ENCODE measurements around the gene DPH1.

DPH1 gene

DNA sequence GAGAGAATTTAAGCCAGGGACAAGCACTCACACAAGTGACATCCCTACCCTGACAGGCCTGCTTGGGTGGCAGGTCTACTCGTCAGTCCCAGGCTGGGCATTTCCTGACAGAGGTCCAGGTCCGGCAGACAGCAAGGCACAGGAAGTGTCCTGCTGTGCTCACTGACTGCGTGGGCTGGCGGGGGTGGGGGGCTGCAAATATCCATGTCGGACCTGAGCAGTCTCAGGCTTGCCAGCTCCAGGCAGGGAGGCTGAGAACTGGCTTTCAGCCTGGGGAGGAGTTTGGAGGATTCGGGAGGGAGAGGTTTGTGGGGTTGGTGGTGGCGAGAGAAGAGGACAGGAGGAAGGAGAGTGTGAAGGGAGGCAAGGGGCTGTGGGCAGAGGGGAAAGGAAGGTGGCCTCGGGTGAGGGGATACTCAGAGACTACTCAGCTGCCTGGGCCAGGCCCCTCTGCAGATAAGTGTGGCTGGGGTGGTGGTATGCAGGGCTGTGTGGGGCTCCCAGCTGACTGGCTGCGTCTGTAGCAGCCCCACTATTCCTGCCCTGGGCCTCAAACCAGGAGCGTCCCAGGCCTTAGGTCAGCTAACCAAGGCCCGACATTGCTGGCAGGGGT is 32.7 kb downstream of the DPH1 start:
- no peak for DNase-seq (ENCODE audit: low read depth)

GRCh38 chr17:2063261-2064146 is 33.6 kb downstream of the DPH1 start:
- DNase-seq (ENCODE audit: low read depth): no peak

DNA sequence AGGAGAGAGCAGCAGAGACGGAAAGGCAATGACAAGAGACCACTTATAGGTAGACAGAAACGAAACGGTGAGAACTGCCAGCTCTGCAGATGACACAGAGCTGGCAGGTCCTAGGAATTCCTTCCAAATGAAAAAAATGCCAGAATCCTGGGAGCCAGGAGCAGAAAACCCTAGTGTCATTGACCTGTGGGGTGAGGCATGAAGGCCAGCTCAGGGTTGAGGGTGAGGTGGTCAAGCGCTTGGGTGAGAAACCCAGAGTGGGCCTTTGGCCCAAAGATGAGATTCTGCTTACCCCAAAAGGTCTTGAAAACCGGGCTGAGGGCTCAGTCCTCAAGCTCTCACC is 34.2 kb downstream of the DPH1 start:
- DNase-seq (ENCODE audit: low read depth): no peak

DNA sequence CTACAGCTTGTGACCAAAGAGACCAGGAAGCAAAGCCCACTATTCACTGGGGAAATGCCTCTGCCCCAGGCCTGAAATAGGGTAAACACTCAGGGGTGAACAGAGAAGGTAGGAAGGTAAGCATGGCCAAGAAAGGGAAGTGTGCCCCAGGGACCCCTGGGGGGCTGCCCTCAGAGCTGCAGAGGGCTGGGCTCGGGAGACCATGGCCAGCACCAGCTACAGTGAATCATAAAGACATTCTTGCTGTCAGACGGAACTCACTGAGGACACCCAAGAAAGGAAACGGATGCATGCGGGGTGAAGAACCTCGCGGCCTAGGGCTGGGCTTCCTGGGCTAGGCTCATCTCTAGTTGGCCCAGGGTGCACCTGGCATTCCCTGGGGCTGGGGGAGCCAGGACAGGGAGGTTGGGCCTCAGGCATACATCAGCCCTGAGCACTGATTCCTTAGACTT is 34.6 kb downstream of the DPH1 start:
- DNase-seq (ENCODE audit: low read depth): no peak

DNA sequence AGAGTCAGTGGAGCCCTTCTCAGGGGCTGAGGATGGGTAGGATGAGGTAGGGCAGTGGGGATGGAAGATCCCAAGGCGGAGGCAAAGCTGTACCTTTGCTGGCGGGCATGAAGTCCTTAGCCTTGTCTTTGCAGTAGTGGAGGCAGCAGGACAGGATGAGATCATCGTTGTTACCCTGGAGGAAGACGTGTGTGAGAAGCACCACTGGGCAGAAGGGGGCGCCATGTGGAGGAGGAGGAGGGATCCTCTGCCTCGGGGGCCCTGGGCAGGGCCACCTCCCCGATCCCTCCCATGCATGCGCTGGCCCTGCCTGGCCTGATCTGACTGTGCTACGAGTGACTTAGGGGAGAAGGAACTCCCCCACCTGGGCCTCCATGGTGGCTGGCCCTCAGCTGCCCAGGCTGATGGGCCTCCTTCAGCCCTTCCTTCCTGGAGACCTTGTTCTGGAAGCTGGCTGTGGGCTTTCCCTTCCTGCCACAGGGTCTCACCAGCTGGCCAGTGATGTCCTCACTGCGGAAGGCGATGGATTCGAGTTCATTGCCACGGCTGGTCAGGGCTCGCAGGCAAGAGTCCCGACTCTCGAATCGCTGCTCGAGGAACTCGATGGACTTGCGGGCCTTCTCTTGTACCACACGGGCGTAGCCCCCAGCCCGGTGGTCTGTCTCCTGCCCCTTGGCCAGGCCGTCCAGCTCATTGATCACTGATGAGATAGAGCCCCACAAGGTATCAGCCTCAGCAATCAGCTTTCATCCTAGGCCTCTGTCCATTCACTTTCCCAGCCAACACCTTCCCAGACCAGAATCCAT is 35.2 kb downstream of the DPH1 start:
- peak; percentile 41 for DNase-seq (ENCODE audit: low read depth)

- DNase-seq (ENCODE audit: low read depth): no peak
Measured at GRCh38 chr17:2065949-2066400, 36.0 kb downstream of the DPH1 start.

- no peak for DNase-seq (ENCODE audit: low read depth)
Measured at GRCh38 chr17:2067048-2067561, 37.2 kb downstream of the DPH1 start.

DNA sequence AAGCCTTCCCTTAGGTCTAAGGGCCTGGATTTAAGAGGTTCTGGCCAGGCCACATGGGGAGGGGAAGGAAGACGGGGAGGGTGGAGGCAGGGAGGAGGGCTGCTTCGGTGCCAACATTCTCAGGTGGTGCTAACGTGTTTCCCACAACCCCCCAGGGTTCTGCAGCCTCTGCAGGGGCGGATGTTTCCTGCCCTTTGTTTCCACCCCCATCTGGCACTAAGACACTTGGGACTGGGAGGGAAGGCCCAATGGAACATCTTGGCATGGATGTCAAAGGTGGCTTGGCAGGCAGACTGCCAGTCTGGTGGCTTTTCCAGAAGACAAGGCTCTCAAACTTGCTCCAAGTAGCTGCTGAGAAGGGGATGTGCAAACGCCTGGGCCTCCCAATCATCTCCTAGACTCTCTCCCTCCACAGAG is 37.7 kb downstream of the DPH1 start:
- no peak for DNase-seq (ENCODE audit: low read depth)

GRCh38 chr17:2068031-2068518 is 38.1 kb downstream of the DPH1 start:
- no peak for DNase-seq (ENCODE audit: low read depth)

- DNase-seq (ENCODE audit: low read depth): no peak
Measured at GRCh38 chr17:2068519-2069051, 38.6 kb downstream of the DPH1 start.

DNA sequence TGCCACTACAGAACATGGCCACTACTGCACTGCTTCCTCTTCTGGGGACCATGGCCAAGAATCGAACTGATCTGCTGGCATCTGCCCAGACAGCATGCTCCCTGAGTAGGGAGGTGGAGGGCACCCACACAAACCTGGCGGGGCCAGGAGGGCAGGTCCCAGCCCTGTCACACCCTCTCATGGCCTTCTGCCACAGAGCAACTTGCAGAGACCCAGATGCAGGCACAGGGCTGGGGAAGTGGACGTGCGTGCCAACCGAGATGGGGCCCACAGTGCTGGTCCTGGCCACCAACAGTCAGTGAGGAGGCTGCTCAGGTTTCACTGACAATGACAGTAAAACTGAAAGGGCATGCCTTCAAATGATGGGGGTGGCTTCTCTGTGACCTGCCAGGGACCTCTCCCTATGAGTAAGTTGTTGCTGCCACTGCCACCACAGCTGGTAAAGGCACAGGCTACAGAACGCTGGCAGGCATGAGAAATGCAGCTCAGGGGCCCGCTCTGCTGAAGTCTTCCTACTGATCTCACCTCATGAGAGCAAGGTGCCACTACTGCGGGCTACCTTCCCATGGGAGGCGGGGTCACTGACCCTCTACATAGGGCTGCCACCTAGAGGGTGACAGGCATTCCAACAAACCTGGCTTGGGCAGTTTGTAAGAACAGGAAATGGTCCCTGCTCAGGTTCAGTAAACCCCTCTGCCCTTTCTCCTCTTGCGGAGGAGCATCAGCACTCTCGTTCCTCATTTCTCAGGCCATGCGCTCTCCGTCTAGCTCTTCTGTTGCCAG is 40.5 kb downstream of the DPH1 start:
- peak; percentile 49 for DNase-seq (ENCODE audit: low read depth)

DNA sequence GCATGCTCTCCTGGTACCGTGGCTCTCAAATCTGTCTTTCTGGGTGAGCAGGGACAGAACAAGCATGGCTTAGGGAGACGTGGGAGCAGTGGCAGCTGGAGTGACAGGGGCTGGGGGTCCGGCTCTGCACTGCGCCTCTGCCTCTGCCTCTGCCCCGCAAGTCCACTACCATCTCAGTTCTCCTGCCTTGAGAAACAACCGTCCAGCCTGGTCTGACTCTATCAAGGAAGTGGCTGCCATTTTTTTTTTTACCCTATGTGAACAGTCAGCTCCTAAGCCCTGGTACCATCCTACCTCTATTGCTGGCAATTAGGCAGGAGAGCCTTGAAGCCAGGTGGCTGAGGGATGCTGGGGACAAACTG is 41.1 kb downstream of the DPH1 start:
- no peak for DNase-seq (ENCODE audit: low read depth)

DNA sequence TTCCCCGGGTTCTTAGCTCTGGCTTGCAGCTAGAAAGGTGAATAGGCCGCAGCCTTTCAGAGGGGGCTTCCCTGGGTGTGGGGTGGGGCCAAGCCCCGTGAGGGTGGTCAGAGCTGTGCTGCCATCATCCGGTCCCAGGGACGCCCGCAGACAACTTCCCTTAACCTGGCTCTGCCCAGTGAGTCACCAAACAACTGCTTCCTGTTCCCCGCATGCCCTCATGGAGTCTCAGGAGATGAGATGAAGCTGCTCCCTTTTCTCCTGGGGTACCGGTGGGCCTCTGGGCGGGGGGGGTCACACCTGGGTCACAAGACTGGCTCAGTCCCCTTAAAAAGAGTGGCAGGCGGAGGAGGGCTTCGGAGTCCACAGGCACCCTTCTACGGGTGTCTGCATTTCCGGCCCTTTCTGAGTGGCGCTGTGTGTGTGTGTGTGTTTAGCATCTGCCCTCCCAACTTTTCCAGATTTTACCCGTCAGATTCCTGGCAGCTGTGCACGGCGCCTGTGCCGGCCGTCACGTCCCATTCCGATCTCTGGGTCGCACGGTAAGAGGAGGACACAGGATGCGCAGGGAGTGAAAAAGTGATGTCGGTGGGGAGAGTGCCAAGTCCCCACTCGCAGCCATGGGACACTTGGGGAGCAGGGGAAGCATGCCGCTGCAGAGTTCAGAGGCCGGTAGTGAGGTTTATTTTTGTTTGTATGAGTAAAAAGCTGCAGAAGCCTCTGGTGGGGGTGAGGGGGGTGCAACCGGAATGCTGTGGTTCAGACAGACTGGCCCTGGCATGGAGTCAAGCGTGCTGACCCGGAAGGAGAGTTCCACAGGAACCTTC is 41.7 kb downstream of the DPH1 start:
- no peak for DNase-seq (ENCODE audit: low read depth)

DNA sequence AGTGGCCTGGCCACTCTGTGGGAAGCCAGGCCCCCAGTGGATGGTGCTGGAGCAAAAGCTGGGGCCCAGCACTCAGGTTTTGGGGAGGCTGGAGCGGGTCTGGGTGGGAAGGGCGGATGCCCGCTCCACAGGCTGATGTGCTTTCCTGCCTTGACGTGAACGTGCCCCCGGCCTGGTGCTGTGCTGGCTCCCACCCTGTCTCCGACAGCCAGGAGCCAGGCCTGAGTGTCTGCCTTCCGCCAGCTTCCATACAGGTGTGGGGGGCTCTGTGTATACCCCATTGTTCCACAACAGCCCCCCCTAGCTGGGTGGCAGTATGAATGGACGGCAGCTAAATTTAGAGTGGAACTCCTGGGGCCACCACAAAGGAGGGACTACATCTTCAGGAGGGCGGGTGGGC is 45.0 kb downstream of the DPH1 start:
- DNase-seq (ENCODE audit: low read depth): no peak

DNA sequence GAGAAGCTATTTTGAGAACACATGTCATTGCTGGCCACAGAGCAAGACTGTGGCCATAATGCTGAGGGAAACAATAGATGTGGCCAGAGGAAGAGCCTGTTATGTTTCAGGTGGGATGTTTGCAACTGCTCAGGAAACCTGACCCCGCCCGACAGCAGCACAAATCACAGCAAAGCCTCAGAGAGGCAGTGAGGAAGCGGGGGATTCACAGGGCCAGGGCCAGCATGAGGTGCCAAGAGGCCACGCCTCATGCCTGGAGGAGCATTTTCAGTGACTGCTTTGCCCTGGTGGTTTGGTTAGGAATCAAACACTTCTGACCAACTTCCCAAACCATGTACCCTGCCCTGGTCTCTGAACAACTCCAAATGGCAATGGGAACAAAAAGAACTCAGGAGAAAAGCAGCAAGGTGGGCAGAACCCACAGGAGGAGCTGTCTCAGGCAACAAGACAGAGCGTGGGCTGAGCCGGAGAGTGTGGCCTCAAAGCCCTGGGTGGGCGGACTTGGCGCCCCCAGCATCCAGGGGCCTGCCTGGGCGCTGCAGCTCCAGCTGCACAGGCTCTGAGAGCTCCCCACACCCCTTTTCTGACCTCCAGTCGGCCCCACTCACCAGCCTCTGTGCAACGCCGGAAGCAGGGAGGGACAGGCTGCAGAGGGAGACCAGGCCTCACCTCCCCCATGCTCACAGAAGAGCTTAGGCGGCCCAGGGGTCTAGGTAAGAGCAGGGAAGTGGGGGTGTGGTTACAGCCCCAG is 45.6 kb downstream of the DPH1 start:
- DNase-seq (ENCODE audit: low read depth): no peak

- DNase-seq (ENCODE audit: low read depth): no peak
Measured at GRCh38 chr17:2076087-2076984, 46.4 kb downstream of the DPH1 start.

DNA sequence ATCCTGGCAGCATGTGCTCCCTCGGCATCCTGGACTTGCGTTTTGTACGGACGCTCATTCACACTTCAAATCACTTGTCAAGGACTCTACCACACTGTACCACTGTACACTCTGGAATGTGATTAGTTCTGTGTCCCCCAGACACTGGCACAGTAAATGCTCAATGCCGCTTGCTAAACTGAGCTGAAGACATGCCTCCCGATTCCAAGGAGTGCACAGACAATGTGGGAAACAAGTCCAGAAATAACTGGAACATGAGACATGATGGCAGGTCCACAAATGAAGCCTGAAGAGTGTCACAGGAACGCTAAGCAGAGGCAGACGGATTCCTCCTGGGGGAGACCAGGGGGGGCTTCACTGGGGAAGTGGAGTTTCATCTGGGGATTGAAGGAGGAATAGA is 47.1 kb downstream of the DPH1 start:
- DNase-seq (ENCODE audit: low read depth): no peak

GRCh38 chr17:2081564-2081963 is 51.6 kb downstream of the DPH1 start:
- no peak for DNase-seq (ENCODE audit: low read depth)

All from activated T-helper 9 cell treated with anti-CD3 and anti-CD28 coated beads, Interleukin-2, amount 50 U/mL, for 16 hours (primary cell).